GM12878 (cell line): ENCODE results near the gene GLT8D2. TPM values are rescaled to one million over a fixed set of nuclear protein-coding genes. Genes with fewer than 3 reads are reported as not detected.

ENCODE experiments used
- ATAC-seq: fragments of 200-7000 bp; cut with Tn5 transposase; 3 replicates; pipeline ENCODE4 v1.9.1; 2020; ENCODE audit warnings: mild to moderate bottlenecking, moderate library complexity
- BruUV-seq: library from RNA; stranded (reverse); fragments of 400-500 nt; replicated peaks from 2 replicates; lab custom pipeline; 2021; lab: Mats Ljungman, UMichigan
- CTCF ChIA-PET: fragments of 300-600 bp; sonication (Branson Sonifier 250); formaldehyde crosslinking; extraction: SDS; loops from one replicate; lab custom pipeline; 2021; ENCODE audit warnings: inconsistent platforms; lab: Yijun Ruan, JAX
- POLR2A ChIA-PET: fragments of 350-600 bp; formaldehyde crosslinking; extraction: SDS; loops from one replicate; lab custom pipeline; 2021; ENCODE audit warnings: inconsistent platforms; lab: Charles Lee
- RAD21 ChIA-PET: fragments of 300-600 bp; sonication (Branson Sonifier 250); formaldehyde crosslinking; loops from one replicate; lab custom pipeline; 2023; ENCODE audit warnings: antibody characterized with exemption; ENCODE audit not compliant: unreplicated experiment; lab: Charles Lee
- SMC1A ChIA-PET: fragments of 300-600 bp; sonication (Branson Sonifier 250); formaldehyde crosslinking; loops from one replicate; lab custom pipeline; 2023; ENCODE audit not compliant: unreplicated experiment, uncharacterized antibody; lab: Charles Lee
- DNase-seq: peaks from one replicate; pipeline ENCODE4 v3.0.0-alpha.2; 2011; ENCODE audit warnings: low read depth, low spot score
- FAIRE-seq: peaks from 3 replicates; lab custom pipeline; 2011; peaks lifted over from hg19 to GRCh38; lab: Jason Lieb, UNC
- H2AFZ ChIP-seq: 2 replicates; pipeline ENCODE4 v1.6.0; 2011; ENCODE audit warnings: low read depth, low read length, control low read depth; ENCODE audit not compliant: control insufficient read depth
- H3K27ac ChIP-seq: 2 replicates; pipeline ENCODE4 v1.5.1; 2011; ENCODE audit warnings: control low read depth; ENCODE audit not compliant: control insufficient read depth, insufficient read depth
- H3K27me3 ChIP-seq, 2 experiments: replicated peaks in 1 of 2; 2 replicates each; pipeline versions ENCODE4 v1.6.0 to v1.6.1; 2011; ENCODE audit warnings: low read length in 1 of 2; ENCODE audit not compliant: control insufficient read depth in 2 of 2, insufficient read depth in 2 of 2
- H3K36me3 ChIP-seq, 2 experiments: 2 replicates each; pipeline ENCODE4 v1.5.1; 2011; ENCODE audit warnings: low read length in 1 of 2; ENCODE audit not compliant: control insufficient read depth in 2 of 2, insufficient read depth in 2 of 2
- H3K4me1 ChIP-seq: 2 replicates; pipeline ENCODE4 v1.6.1; 2011; ENCODE audit warnings: mild to moderate bottlenecking, low read length, moderate library complexity, mixed read lengths; ENCODE audit not compliant: control insufficient read depth, insufficient read depth
- H3K4me2 ChIP-seq: 2 replicates; pipeline ENCODE4 v1.6.0; 2011; ENCODE audit warnings: control low read depth; ENCODE audit not compliant: control insufficient read depth, insufficient read depth
- H3K4me3 ChIP-seq: fragments of 200-600 bp; sonication (generic); 2 replicates; pipeline ENCODE4 v1.5.1; 2016
- H3K79me2 ChIP-seq: 2 replicates; pipeline ENCODE4 v1.6.0; 2011; ENCODE audit warnings: low read length; ENCODE audit not compliant: control insufficient read depth, insufficient read depth
- H3K9ac ChIP-seq: 2 replicates; pipeline ENCODE4 v1.8.0; 2011; ENCODE audit warnings: low read length, control low read depth, mixed read lengths; ENCODE audit not compliant: control insufficient read depth, insufficient read depth
- H3K9me3 ChIP-seq: replicated peaks from 3 replicates; pipeline ENCODE4 v1.5.1; 2011; ENCODE audit warnings: mild to moderate bottlenecking, low read length; ENCODE audit not compliant: control insufficient read depth, insufficient read depth
- H4K20me1 ChIP-seq: 2 replicates; pipeline ENCODE4 v1.6.0; 2011; ENCODE audit not compliant: control insufficient read depth, insufficient read depth
- BACH1 ChIP-seq: fragments of 450-650 bp; IDR thresholded peaks from 2 replicates; pipeline ENCODE4 v1.6.1; 2017; ENCODE audit warnings: mild to moderate bottlenecking, borderline replicate concordance
- CBFB ChIP-seq: IDR thresholded peaks from 2 replicates; pipeline ENCODE4 v1.6.1; 2016; ENCODE audit warnings: antibody characterized with exemption, low read depth
- FOS ChIP-seq: IDR thresholded peaks from 3 replicates; pipeline ENCODE4 v1.6.1; 2011; ENCODE audit warnings: borderline replicate concordance; ENCODE audit not compliant: insufficient read length; ENCODE audit errors: extremely low read depth
- IKZF1 ChIP-seq: fragments of 450-650 bp; conservative IDR thresholded peaks from 2 replicates; pipeline ENCODE4 v1.6.1; 2017; ENCODE audit warnings: antibody characterized with exemption, mild to moderate bottlenecking
- MEF2B ChIP-seq: fragments of 450-650 bp; IDR thresholded peaks from 2 replicates; pipeline ENCODE4 v1.6.1; 2018; ENCODE audit warnings: mild to moderate bottlenecking, moderate library complexity; ENCODE audit not compliant: partially characterized antibody, poor library complexity, severe bottlenecking
- SMAD1 ChIP-seq: fragments of 450-650 bp; IDR thresholded peaks from 2 replicates; pipeline ENCODE4 v1.6.1; 2018; ENCODE audit warnings: mild to moderate bottlenecking, low read depth; ENCODE audit not compliant: partially characterized antibody
- TCF12 ChIP-seq: IDR thresholded peaks from 2 replicates; pipeline ENCODE4 v1.6.1; 2011; ENCODE audit warnings: low read depth, mild to moderate bottlenecking, low read length
- WGBS: methylation state at CpG from one replicate; pipeline ENCODE4 v1.1.6; 2016; ENCODE audit warnings: low lambda C conversion rate; ENCODE audit not compliant: insufficient replicate concordance, insufficient coverage; ENCODE audit errors: missing lambda C conversion rate; 5-methylcytosine and 5-hydroxymethylcytosine counted together
- in situ Hi-C: fragments of 300-500 bp; cut with MboI; formaldehyde crosslinking; loops from 9 replicates; pipeline ENCODE4 v1.14.3; 2018; ENCODE audit warnings: mixed read lengths
- intact Hi-C: fragments of 100-400 bp; cut with micrococcal nuclease; formaldehyde crosslinking; loops from one replicate; pipeline ENCODE4 v1.14.2; 2022; ENCODE audit not compliant: unreplicated experiment
- polyA plus RNA-seq, 11 experiments: library from polyadenylated mRNA; depleted of rRNA in 4 of 11; unstranded in 6 of 11; stranded (reverse) in 5 of 11; fragments of >200 nt; fragmentation: Nextera tagmentation in 4 of 11; fragmentation: Illumina TruSeq in 1 of 11; extraction: Ambion mirVana in 4 of 11; extraction: Trizol in 1 of 11; gene quantifications; 1 replicate in 1 of 11; 2 replicates in 10 of 11; pipeline versions ENCODE4 v1.2.1 to v1.2.3, GENCODE V29; 2011 to 2016; ENCODE audit warnings: inconsistent platforms in 2 of 11, missing spikeins in 2 of 11, low read depth in 1 of 11
- total RNA-seq, 4 experiments: library from RNA; depleted of rRNA in 3 of 4; stranded (reverse); fragments of >200 nt in 3 of 4; fragmentation: Illumina TruSeq in 1 of 4; extraction: Trizol in 1 of 4; gene quantifications; 2 replicates each; pipeline versions ENCODE4 v1.2.1 to v1.2.3, GENCODE V29; 2013 to 2021
- TF ChIP-seq, protein P1 (sequence below): IDR thresholded peaks from 2 replicates; pipeline ENCODE4 v1.6.1; 2012; ENCODE audit warnings: low read length, inconsistent platforms

Gene GLT8D2
- total and polyA plus RNA-seq, 10 of the 15 experiments (the other 5 are each of a cell fraction or from before 2014, with no cell fraction given): 0.06 to 0.80 (median 0.37) TPM; not detected in 1

DNA sequence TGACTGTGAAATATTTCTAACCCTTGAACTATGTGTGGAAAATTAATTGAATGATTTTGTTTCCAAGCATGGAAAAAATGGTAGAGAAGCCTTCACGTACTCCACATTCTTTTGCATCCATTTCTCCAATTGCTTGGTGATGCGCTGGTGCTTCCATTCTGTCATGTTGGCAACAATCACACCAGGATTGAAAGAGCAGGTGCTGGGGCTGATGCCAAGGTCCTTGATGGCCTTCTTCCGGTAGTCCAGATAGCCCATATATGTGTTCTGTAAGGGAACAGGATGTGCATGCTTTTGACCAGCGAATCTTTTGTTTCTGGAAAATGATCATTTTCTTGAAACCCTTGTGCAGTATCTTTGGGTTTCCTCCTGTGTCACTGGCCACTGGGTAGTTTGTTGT is 55.8 kb downstream of the GLT8D2 start (continued):
- TF ChIP-seq MEF2B: no peak
- no peak for TF ChIP-seq SMAD1

DNA sequence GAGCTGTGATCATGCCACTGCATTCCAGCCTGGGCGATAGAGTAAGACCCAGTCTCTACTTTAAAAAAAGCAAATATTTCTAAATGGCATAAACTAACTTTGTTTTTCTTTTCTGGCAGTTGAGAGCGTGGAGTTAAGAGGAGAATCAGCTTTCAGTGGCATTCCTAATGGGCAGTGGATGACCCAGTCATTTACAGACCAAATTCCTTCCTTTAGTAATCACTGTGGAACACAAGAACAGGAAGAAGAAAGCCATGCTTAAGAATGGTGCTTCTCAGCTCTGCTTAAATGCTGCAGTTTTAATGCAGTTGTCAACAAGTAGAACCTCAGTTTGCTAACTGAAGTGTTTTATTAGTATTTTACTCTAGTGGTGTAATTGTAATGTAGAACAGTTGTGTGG is 63.2 kb downstream of the GLT8D2 start:
- no peak overlapping the region for H3K4me3 ChIP-seq
- no peak overlapping the region for H3K4me2 ChIP-seq
- BruUV-seq: no TSS peak
- 100% methylated on average over 2 of the region's 2 CpGs for WGBS
- no peaks in the 10 kb centered on the region for H4K20me1 ChIP-seq
- no peaks in the 10 kb centered on the region for H3K27me3 ChIP-seq
- no peak for DNase-seq
- in situ Hi-C loops: no loop called here
- no peaks in the 10 kb centered on the region for H3K79me2 ChIP-seq
- ChIA-PET CTCF (no interaction called here), RAD21 (interaction anchor here (0.6 kb wide), 1 partner anchor 52 kb away, joined by 3 read pairs; no protein-coding TSS in a partner anchor), POLR2A (no interaction called here), SMC1A (interaction anchor here (0.6 kb wide), 1 partner anchor 10 kb away, joined by 4 read pairs; no protein-coding TSS in a partner anchor)
- no peak overlapping the region for H3K9ac ChIP-seq
- ATAC-seq: no peak
- intact Hi-C loops: no loop called here
- H3K4me1 ChIP-seq: no peaks in the 10 kb centered on the region
- no peak overlapping the region for H3K27ac ChIP-seq
- no peak for FAIRE-seq
- peaks cover 0 to 22% of the 10 kb centered on the region in 2 experiments; a peak in 3 of 4 replicates for H3K36me3 ChIP-seq
- no peak overlapping the region for H2AFZ ChIP-seq
- H3K9me3 ChIP-seq: no peaks in the 10 kb centered on the region
- TF ChIP-seq CBFB: no peak
- no peak for TF ChIP-seq FOS

DNA sequence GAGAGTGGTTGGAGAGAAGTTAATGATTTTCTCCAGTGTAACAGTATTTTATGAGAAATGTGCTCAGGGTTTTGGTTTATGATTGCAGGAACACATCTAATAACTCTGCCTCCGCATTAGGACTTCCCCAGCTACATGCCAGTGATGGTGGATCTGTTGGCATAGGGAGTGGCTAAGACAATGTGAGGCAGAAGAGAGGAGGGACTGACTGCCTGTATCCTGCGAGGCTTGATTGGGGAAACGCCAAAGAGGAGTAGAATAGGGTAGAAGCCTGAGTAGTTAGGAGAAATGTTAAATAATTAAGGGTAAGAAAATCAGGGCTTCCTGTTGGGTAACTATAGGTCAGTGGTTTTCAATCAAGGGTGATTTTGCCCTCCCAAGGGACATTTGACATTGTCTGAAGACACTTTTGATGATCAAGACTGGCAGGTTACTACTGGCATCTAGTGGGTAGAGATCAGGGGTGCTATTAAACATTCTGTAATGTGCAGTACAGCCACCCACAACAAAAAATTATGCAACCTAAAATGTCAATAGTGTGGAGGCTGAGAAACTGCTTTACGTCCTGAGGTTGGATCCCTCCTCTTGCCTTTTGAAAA is 71.5 kb downstream of the GLT8D2 start:
- no peak overlapping the region for H3K27ac ChIP-seq
- no peaks in the 10 kb centered on the region for H4K20me1 ChIP-seq
- H3K4me3 ChIP-seq: no peak overlapping the region
- intact Hi-C loops: no loop called here
- 49% methylated on average over 4 of the region's 4 CpGs for WGBS
- no TSS peak for BruUV-seq
- H3K27me3 ChIP-seq: no peaks in the 10 kb centered on the region
- FAIRE-seq (no peak), DNase-seq (no peak), ATAC-seq (peak; percentile 53)
- ChIA-PET SMC1A (no interaction called here), POLR2A (interaction anchor here (1.1 kb wide), 1 partner anchor 13 kb away, joined by 3 read pairs; the partner anchor contains the start of gene TDG), RAD21 (no interaction called here), CTCF (interaction anchor here (2.0 to 2.4 kb wide), 2 partner anchors 94 to 131 kb away, joined by 6 to 7 read pairs; no protein-coding TSS in a partner anchor)
- H3K9me3 ChIP-seq: no peaks in the 10 kb centered on the region
- no peaks in the 10 kb centered on the region for H3K4me1 ChIP-seq
- peaks cover 2 to 25% of the 10 kb centered on the region in 2 experiments for H3K36me3 ChIP-seq
- no peak overlapping the region for H2AFZ ChIP-seq
- H3K4me2 ChIP-seq: no peak overlapping the region
- peak; percentile 37 for TF ChIP-seq MEF2B
- no peak for TF ChIP-seq BACH1
- no peak for TF ChIP-seq IKZF1
- TF ChIP-seq, protein P1, sequence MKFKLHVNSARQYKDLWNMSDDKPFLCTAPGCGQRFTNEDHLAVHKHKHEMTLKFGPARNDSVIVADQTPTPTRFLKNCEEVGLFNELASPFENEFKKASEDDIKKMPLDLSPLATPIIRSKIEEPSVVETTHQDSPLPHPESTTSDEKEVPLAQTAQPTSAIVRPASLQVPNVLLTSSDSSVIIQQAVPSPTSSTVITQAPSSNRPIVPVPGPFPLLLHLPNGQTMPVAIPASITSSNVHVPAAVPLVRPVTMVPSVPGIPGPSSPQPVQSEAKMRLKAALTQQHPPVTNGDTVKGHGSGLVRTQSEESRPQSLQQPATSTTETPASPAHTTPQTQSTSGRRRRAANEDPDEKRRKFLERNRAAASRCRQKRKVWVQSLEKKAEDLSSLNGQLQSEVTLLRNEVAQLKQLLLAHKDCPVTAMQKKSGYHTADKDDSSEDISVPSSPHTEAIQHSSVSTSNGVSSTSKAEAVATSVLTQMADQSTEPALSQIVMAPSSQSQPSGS: no peak
- no peak for TF ChIP-seq TCF12
- no peak overlapping the region for H3K9ac ChIP-seq
- in situ Hi-C loops: no loop called here
- peaks cover 15% of the 10 kb centered on the region for H3K79me2 ChIP-seq
